Colonic mucosa (tissue), 4 donors: Measurements from ENCODE around the gene PTPRJ. TPM values are rescaled to one million over a fixed set of nuclear protein-coding genes. Genes with fewer than 3 reads are reported as not detected.

Source experiments
- DNase-seq: peaks from one replicate; pipeline ENCODE4 v3.0.0-alpha.2; 2020
- H3K27ac ChIP-seq: fragments of 200-600 bp; one replicate; pipeline ENCODE4 v1.8.0; 2021
- H3K27me3 ChIP-seq: fragments of 200-600 bp; one replicate; pipeline ENCODE4 v1.8.0; 2021
- H3K36me3 ChIP-seq: fragments of 200-600 bp; one replicate; pipeline ENCODE4 v1.8.0; 2021
- H3K4me1 ChIP-seq: fragments of 200-600 bp; one replicate; pipeline ENCODE4 v1.8.0; 2021; ENCODE audit warnings: mild to moderate bottlenecking
- H3K4me3 ChIP-seq: fragments of 200-600 bp; one replicate; pipeline ENCODE4 v1.8.0; 2021
- H3K9ac ChIP-seq, 2 donors: one replicate each; pipeline ENCODE4 v1.7.0; 2013; ENCODE audit warnings: control low read depth in 2 of 2, low read depth in 2 of 2, low read length in 2 of 2
- H3K9me3 ChIP-seq: fragments of 200-600 bp; one replicate; pipeline ENCODE4 v1.8.0; 2021
- CTCF ChIP-seq: fragments of 200-600 bp; IDR thresholded peaks from one replicate; pipeline ENCODE4 v1.8.0; 2022; ENCODE audit warnings: antibody characterized with exemption, mild to moderate bottlenecking
- intact Hi-C: fragments of 100-400 bp; cut with DNase I; formaldehyde crosslinking; loops from one replicate; pipeline ENCODE4 v1.14.1; 2022
- total RNA-seq, 2 donors: library from RNA; stranded (reverse); fragmentation: NEBNext Ultra II Directional in 1 of 2; extraction: Animal tissue kit (Norgen Biotek cat#: 25700) in 1 of 2; gene quantifications; one replicate each; pipeline ENCODE4 v1.2.1, GENCODE V29; 2021
- donor health status: healthy.
- donor health status: DM: no; HTN: no; CAD: no.
- donor health status: DM: no; HTN: no; CAD: no.

The PTPRJ gene
- total RNA-seq, 2 donors from 2014 or later = 37.5 to 45.7 TPM

GRCh38 chr11:48110509-48110766 is 130.1 kb downstream of the PTPRJ start:
- Histone ChIP-seq H3K9me3 (no peaks in the 10 kb centered on the region), H3K9ac (no peak overlapping the region), H3K4me3 (no peak overlapping the region), H3K4me1 (no peaks in the 10 kb centered on the region), H3K27ac (no peak overlapping the region), H3K36me3 (no peaks in the 10 kb centered on the region), H3K27me3 (no peaks in the 10 kb centered on the region)
- no peak for DNase-seq
- intact Hi-C loops = loop anchor here (2.0 kb wide), 1 partner anchor 176 kb away; no protein-coding TSS in a partner anchor
- no peak for TF ChIP-seq CTCF

- intact Hi-C loops = loop anchor here (2.0 kb wide), 1 partner anchor 177 kb away; no protein-coding TSS in a partner anchor
Observed at GRCh38 chr11:48111891-48112290, 131.5 kb downstream of the PTPRJ start.

GRCh38 chr11:48114740-48115139 is 134.4 kb downstream of the PTPRJ start:
- no peak for DNase-seq
- Histone ChIP-seq H3K36me3 (no peaks in the 10 kb centered on the region), H3K4me1 (no peaks in the 10 kb centered on the region), H3K9me3 (no peaks in the 10 kb centered on the region), H3K27ac (no peak overlapping the region), H3K27me3 (no peaks in the 10 kb centered on the region), H3K9ac (no peak overlapping the region), H3K4me3 (no peak overlapping the region)
- no peak for TF ChIP-seq CTCF
- intact Hi-C loops = no loop called here

More at GRCh38 chr11:48111891-48112290, 131.5 kb downstream of the PTPRJ start:
- Histone ChIP-seq H3K4me1 (no peaks in the 10 kb centered on the region), H3K27ac (no peak overlapping the region), H3K27me3 (no peaks in the 10 kb centered on the region), H3K36me3 (no peaks in the 10 kb centered on the region), H3K9me3 (no peaks in the 10 kb centered on the region), H3K9ac (no peak overlapping the region), H3K4me3 (no peak overlapping the region)
- no peak for TF ChIP-seq CTCF
- DNase-seq = no peak

GRCh38 chr11:48116437-48117228 is 136.3 kb downstream of the PTPRJ start:
- Histone ChIP-seq H3K9ac (no peak overlapping the region), H3K9me3 (no peaks in the 10 kb centered on the region), H3K4me1 (no peaks in the 10 kb centered on the region), H3K4me3 (no peak overlapping the region), H3K27ac (no peak overlapping the region), H3K27me3 (no peaks in the 10 kb centered on the region), H3K36me3 (no peaks in the 10 kb centered on the region)
- peak; percentile 34 for TF ChIP-seq CTCF
- no peak for DNase-seq
- intact Hi-C loops = no loop called here

- no peaks in the 10 kb centered on the region for H3K27me3 ChIP-seq
- no peaks in the 10 kb centered on the region for H3K9me3 ChIP-seq
- no peak for DNase-seq
- no peaks in the 10 kb centered on the region for H3K36me3 ChIP-seq
- intact Hi-C loops = no loop called here
- H3K9ac ChIP-seq = no peak overlapping the region
- H3K4me1 ChIP-seq = no peaks in the 10 kb centered on the region
- no peak overlapping the region for H3K27ac ChIP-seq
- H3K4me3 ChIP-seq = no peak overlapping the region
- TF ChIP-seq CTCF = no peak
Observed at GRCh38 chr11:48122246-48122645, 141.9 kb downstream of the PTPRJ start.
